ENCODE results near the gene SFSWAP.

DNA sequence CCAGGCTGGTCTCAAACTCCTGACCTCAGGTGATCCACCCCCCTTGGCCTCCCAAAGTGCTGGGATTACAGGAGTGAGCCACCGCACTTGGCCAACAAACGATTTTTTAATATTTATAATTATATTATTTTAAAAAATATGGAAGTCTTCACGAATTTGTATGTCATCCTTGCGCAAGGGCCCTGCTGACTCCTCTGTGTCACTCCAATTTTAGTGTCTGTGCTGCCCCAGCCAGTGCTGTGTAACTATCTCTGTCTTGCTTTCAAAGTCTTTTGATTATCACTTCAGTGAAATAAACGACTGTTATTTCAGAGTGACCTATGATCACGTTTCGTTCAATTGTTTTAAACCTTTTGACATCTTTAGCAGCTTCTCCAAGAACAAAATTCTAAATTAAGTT lies 104.2 kb downstream of the SFSWAP start:
- TF ChIP-seq SIN3A (conservative IDR thresholded peaks at IDR 0.05 in 1 of 2, IDR thresholded peaks at IDR 0.05 in 1 of 2; ENCODE audit: low read depth in 1 of 2, low read length in 2 of 2) = no peak
- TF ChIP-seq, protein P1, sequence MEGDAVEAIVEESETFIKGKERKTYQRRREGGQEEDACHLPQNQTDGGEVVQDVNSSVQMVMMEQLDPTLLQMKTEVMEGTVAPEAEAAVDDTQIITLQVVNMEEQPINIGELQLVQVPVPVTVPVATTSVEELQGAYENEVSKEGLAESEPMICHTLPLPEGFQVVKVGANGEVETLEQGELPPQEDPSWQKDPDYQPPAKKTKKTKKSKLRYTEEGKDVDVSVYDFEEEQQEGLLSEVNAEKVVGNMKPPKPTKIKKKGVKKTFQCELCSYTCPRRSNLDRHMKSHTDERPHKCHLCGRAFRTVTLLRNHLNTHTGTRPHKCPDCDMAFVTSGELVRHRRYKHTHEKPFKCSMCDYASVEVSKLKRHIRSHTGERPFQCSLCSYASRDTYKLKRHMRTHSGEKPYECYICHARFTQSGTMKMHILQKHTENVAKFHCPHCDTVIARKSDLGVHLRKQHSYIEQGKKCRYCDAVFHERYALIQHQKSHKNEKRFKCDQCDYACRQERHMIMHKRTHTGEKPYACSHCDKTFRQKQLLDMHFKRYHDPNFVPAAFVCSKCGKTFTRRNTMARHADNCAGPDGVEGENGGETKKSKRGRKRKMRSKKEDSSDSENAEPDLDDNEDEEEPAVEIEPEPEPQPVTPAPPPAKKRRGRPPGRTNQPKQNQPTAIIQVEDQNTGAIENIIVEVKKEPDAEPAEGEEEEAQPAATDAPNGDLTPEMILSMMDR (IDR thresholded peaks at IDR 0.05; ENCODE audit: control extremely low read depth in 1 of 3, insufficient read depth in 1 of 3, low read depth in 1 of 3, low read length in 3 of 3) = no peak
